Right atrium auricular region (tissue), 2 donors: ENCODE results near the gene DLGAP4. TPM values are rescaled to one million over a fixed set of nuclear protein-coding genes. Genes with fewer than 3 reads are reported as not detected.

Experiments used
- DNase-seq: peaks from one replicate; pipeline ENCODE4 v3.0.0-alpha.2; 2019; ENCODE audit warnings: low spot score
- H3K27ac ChIP-seq, 2 donors: fragments of 200-600 bp; sonication (generic); 1 replicate in 1 of 2; 2 replicates in 1 of 2; pipeline ENCODE4 v1.5.1; 2016 to 2019
- H3K27me3 ChIP-seq, 2 donors: fragments of 200-600 bp; sonication (generic); one replicate each; pipeline versions ENCODE4 v1.5.1 to v1.6.0; 2017 to 2019
- H3K36me3 ChIP-seq: fragments of 200-600 bp; sonication (generic); one replicate; pipeline ENCODE4 v1.5.1; 2016
- H3K4me1 ChIP-seq, 2 donors: fragments of 200-600 bp; sonication (generic); one replicate each; pipeline versions ENCODE4 v1.5.1 to v1.6.0; 2017 to 2019
- H3K4me3 ChIP-seq, 2 donors: fragments of 200-600 bp; sonication (generic); 1 replicate in 1 of 2; 2 replicates in 1 of 2; pipeline ENCODE4 v1.5.1; 2017 to 2019; ENCODE audit warnings: mild to moderate bottlenecking in 1 of 2, moderate library complexity in 1 of 2
- H3K9me3 ChIP-seq, 2 donors: fragments of 200-600 bp; sonication (generic); one replicate each; pipeline ENCODE4 v1.5.1; 2019
- CTCF ChIP-seq, 2 donors: fragments of 200-600 bp; sonication (generic); IDR thresholded peaks; one replicate each; pipeline ENCODE4 v1.5.1; 2019; ENCODE audit warnings: antibody characterized with exemption in 2 of 2
- total RNA-seq, 2 donors: library from RNA; depleted of rRNA; stranded (reverse); fragments of >200 nt; gene quantifications; one replicate each; pipeline ENCODE4 v1.1.0, GENCODE V29; 2016

The DLGAP4 gene
- total RNA-seq, 2 donors from 2014 or later = 30.0 to 50.2 TPM

GRCh38 chr20:36546111-36546736 lies 240.1 kb downstream of the DLGAP4 start:
- Histone ChIP-seq H3K27ac (peak overlapping the region; percentile 24 to 97), H3K4me3 (no peak overlapping the region), H3K36me3 (peaks cover 63% of the 10 kb centered on the region), H3K27me3 (no peaks in the 10 kb centered on the region), H3K9me3 (no peaks in the 10 kb centered on the region), H3K4me1 (peaks cover 0 to 81% of the 10 kb centered on the region in 2 donors)
- DNase-seq = no peak
- TF ChIP-seq CTCF (IDR thresholded peaks at IDR 0.05) = no peak

- Histone ChIP-seq H3K36me3 (peaks cover 61% of the 10 kb centered on the region), H3K4me1 (peaks cover 0 to 75% of the 10 kb centered on the region in 2 donors), H3K27ac (no peak overlapping the region), H3K9me3 (no peaks in the 10 kb centered on the region), H3K4me3 (no peak overlapping the region), H3K27me3 (no peaks in the 10 kb centered on the region)
- TF ChIP-seq CTCF (IDR thresholded peaks at IDR 0.05) = no peak
- DNase-seq = no peak
Measured at GRCh38 chr20:36547186-36548005, 241.3 kb downstream of the DLGAP4 start.

- DNase-seq = no peak
- Histone ChIP-seq H3K4me3 (no peak overlapping the region), H3K9me3 (no peaks in the 10 kb centered on the region), H3K36me3 (peaks cover 55% of the 10 kb centered on the region), H3K4me1 (peaks cover 0 to 70% of the 10 kb centered on the region in 2 donors), H3K27me3 (no peaks in the 10 kb centered on the region), H3K27ac (no peak overlapping the region)
- TF ChIP-seq CTCF (IDR thresholded peaks at IDR 0.05) = peak in 1 of 2 donors; percentile 24
Measured at GRCh38 chr20:36548006-36548315, 241.8 kb downstream of the DLGAP4 start.

- peaks cover 54% of the 10 kb centered on the region for H3K36me3 ChIP-seq
- peak overlapping the region; percentile 61 to 67 for H3K27ac ChIP-seq
Measured at GRCh38 chr20:36548704-36549627, 242.8 kb downstream of the DLGAP4 start.

GRCh38 chr20:36549628-36549941 lies 243.4 kb downstream of the DLGAP4 start:
- H3K36me3 ChIP-seq = peaks cover 53% of the 10 kb centered on the region
- no peaks in the 10 kb centered on the region for H3K9me3 ChIP-seq
- TF ChIP-seq CTCF (IDR thresholded peaks at IDR 0.05) = no peak
- no peak overlapping the region for H3K4me3 ChIP-seq
- no peaks in the 10 kb centered on the region for H3K27me3 ChIP-seq
- H3K27ac ChIP-seq = peak overlapping the region; percentile 61 to 67
- DNase-seq = no peak
- peaks cover 0 to 53% of the 10 kb centered on the region in 2 donors for H3K4me1 ChIP-seq

More at GRCh38 chr20:36548704-36549627, 242.8 kb downstream of the DLGAP4 start:
- H3K27me3 ChIP-seq = no peaks in the 10 kb centered on the region
- no peaks in the 10 kb centered on the region for H3K9me3 ChIP-seq
- H3K4me3 ChIP-seq = no peak overlapping the region
- no peak for TF ChIP-seq CTCF (IDR thresholded peaks at IDR 0.05)
- peaks cover 0 to 60% of the 10 kb centered on the region in 2 donors for H3K4me1 ChIP-seq
- DNase-seq = no peak
